Keratinocyte (primary cell): ENCODE measurements around the gene RAC2.
A peak's percentile ranks its signal among the peaks of the same experiment; 100 is the strongest.

ENCODE experiments used
- EZH2 ChIP-seq: IDR thresholded peaks from one replicate; pipeline ENCODE4 v1.6.1; 2012; ENCODE audit warnings: inconsistent platforms, mild to moderate bottlenecking, low read length, moderate library complexity
- TF ChIP-seq, protein P1 (sequence below), 3 experiments: IDR thresholded peaks in 1 of 3; conservative IDR thresholded peaks in 1 of 3; optimal IDR thresholded peaks in 1 of 3; 2 replicates in 2 of 3; 3 replicates in 1 of 3; pipeline versions ENCODE3 to v1.5.1; 2011; ENCODE audit warnings: low read length in 3 of 3, mild to moderate bottlenecking in 3 of 3, moderate library complexity in 2 of 3, control low read depth in 1 of 3, inconsistent platforms in 1 of 3; ENCODE audit not compliant: insufficient read depth in 2 of 3; ENCODE audit errors: extremely low read depth in 1 of 3

DNA sequence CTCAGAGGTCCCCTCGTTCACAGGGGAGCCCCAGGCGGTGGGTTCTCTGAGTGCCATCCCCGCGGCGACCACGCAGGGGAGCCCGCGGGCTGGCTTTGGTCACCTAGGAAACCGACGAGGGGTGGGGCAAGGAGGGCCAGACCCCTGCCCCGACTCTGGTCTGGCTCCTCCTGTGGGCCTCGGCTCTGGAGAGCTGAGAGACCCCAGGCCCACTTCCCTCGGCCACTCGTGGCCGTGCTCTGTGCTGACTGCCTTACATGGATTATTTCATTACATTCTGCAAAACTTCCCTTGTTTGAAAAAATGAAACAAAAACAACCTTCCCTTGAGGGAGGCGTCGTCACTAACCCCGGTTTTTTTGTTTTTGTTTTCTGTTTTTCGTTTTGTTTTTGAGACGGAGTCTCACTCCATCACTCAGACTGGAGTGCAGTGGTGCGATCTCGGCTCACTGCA is 23.1 kb upstream of the RAC2 start:
- TF ChIP-seq, protein P1, sequence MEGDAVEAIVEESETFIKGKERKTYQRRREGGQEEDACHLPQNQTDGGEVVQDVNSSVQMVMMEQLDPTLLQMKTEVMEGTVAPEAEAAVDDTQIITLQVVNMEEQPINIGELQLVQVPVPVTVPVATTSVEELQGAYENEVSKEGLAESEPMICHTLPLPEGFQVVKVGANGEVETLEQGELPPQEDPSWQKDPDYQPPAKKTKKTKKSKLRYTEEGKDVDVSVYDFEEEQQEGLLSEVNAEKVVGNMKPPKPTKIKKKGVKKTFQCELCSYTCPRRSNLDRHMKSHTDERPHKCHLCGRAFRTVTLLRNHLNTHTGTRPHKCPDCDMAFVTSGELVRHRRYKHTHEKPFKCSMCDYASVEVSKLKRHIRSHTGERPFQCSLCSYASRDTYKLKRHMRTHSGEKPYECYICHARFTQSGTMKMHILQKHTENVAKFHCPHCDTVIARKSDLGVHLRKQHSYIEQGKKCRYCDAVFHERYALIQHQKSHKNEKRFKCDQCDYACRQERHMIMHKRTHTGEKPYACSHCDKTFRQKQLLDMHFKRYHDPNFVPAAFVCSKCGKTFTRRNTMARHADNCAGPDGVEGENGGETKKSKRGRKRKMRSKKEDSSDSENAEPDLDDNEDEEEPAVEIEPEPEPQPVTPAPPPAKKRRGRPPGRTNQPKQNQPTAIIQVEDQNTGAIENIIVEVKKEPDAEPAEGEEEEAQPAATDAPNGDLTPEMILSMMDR (optimal IDR thresholded peaks at IDR 0.05 in 1 of 3, IDR thresholded peaks at IDR 0.05 in 1 of 3, conservative IDR thresholded peaks at IDR 0.05 in 1 of 3; ENCODE audit: extremely low read depth in 1 of 3, insufficient read depth in 2 of 3, low read length in 3 of 3) = peak; percentile 67 to 97 (median 67)
- no peak for TF ChIP-seq EZH2
